ENCODE data around the gene EGR2.
"Not testable (repeated sequence)": the region's sequence is repeated elsewhere in the genome, so short reads cannot be mapped to it uniquely, and the experiment has no call there.

The EGR2 gene

DNA sequence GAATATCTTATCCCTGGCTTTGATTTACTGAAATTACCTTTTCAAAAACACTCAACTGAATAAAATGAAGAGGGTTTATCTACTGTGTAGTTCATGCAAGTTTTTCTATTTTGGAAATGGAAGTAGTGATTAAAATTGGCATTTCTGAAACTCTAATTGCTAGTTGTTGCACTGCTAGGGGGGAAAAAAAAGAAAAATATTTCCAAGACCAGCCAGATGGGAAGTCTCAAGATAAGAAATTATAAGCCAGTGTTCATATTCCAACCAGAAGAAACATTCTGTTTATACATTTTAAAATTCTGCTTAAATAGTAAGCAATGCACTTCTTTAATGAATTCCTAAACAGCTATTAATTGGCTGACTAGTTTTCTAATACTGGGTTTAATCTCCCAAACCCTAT lies 21.1 kb downstream of the EGR2 start:
- no peak for DNase-seq (ENCODE audit: low read depth in 2 of 2)

DNA sequence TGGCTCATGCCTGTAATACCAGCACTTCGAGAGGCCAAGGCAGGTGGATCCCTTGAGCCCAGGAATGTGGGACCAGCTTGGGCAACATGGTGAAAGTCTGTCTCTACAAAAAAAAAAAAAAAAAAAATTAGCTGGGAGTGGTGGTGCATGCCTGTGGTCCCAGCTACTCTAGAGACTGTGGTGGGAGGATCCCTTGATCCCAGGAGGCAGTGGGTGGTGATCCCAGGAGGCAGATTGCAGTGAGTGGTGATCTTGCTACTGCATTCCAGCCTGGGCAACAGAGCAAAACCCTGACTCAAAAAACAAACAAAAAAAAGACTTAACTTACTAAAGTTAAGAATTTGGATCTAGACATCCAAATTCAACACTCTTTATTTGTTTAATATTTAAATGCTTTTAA lies 21.9 kb downstream of the EGR2 start:
- no peak for DNase-seq (ENCODE audit: low read depth in 2 of 2)

- DNase-seq (ENCODE audit: low read depth in 2 of 2), result no peak
Measured at GRCh38 chr10:62792261-62792660, 23.9 kb downstream of the EGR2 start.

GRCh38 chr10:62790571-62790970 lies 25.6 kb downstream of the EGR2 start:
- DNase-seq (ENCODE audit: low read depth in 2 of 2), result no peak

DNA sequence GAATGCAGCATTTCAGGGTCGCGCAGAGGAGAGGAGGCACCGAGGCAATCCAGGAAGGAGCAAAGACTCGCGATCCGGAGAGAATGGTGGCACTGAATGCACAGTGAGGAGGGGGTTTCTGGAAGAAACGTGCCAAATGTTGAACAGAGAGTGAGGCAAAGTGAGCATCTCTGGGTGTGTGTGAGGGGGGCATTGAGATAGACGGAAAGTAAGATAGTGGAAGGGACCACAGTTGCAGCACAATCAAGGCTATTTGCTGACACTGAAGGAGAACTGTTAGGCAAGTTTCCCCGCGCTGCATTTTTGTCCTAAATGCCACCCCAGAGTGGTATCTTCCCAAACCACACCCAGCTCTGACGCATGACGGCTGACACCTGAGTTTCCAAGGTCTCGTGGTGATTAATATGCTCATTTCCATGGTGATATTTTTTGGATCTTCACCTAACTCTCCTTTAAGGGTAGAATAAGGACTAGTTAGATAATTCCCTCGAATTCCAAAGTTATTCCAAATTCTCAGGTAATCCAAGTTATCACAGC lies 26.1 kb downstream of the EGR2 start:
- DNase-seq (ENCODE audit: low read depth in 2 of 2), result no peak

DNA sequence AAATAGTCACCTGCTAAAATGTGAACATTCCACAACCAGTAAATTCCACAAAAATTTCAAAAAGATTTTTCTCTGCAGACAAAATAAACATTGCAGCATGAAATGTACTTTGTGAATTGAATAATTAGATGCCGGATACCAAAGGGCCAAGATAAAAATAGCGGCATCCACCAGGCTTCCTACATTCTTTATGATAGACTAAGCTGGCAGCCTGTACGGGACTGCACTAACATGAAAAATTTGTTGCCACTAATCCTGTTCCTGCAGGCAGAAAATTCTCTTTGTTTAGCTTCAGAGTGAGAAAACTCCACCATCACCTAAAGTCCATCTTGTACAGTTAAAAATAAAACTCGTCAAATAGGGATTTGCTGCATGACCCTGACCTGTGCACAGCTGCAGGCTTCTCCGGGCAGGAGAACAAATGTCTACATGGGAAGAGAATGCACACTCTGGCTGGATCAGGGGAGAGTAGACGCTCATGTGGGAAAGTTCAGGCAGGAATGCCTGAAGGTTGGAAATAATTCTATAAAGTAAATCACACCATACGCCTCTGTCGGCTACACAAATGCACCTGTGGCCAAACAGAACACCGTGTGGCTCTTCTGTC lies 27.2 kb downstream of the EGR2 start:
- DNase-seq (ENCODE audit: low read depth in 2 of 2), result no peak

DNA sequence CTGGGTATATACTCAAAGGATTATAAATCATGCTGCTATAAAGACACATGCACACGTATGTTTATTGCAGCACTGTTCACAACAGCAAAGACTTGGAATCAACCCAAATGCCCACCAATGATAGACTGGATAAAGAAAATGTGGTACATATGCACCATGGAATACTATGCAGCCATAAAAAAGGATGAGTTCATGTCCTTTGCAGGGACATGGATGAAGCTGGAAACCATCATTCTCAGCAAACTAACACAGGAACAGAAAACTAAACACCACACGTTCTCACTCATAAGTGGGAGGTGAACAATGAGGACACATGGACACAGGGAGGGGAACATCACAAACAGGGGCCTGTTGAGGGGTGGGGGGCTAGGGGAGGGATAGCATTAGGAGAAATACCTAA lies 27.9 kb downstream of the EGR2 start:
- not testable (repeated sequence) for DNase-seq (ENCODE audit: low read depth in 2 of 2)

DNA sequence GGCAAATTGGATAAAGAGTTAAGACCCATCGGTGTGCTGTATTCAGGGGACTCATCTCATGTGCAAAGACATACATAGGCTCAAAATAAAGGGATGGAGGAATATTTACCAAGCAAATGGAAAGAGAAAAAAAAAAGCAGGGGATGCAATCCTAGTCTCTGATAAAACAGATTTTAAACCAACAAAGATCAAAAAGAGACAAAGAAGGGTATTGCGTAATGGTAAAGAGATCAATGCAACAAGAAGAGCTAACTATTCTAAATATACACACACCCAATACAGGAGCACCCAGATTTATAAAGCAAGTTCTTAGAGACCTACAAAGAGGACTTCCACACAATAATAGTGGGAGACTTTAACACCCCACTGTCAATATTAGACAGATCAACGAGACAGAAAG lies 31.6 kb downstream of the EGR2 start:
- DNase-seq (ENCODE audit: low read depth in 2 of 2), result not testable (repeated sequence)

- DNase-seq (ENCODE audit: low read depth in 2 of 2), result no peak
Measured at GRCh38 chr10:62779487-62780248, 36.5 kb downstream of the EGR2 start.

DNA sequence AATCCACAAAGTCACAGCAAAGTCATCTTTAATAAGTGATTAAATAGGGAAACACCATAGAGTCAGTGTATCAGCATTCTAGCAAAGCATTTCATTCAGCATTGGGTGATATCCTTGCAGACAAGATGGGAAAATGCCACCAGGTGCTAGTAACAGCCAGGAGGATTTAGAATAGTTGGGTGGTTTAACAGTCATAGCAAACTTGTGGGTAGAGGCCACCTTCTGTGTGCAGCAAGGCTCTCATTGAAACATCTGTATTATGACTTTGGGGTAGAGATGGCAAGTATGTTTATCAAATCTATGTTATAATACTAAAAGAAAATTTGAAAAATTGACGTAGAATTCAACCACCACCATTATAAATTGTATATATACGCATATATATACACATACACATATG lies 38.0 kb downstream of the EGR2 start:
- DNase-seq (ENCODE audit: low read depth in 2 of 2), result no peak

GRCh38 chr10:62772186-62772974 lies 43.8 kb downstream of the EGR2 start:
- peak; percentile 4 to 15 for DNase-seq (ENCODE audit: low read depth in 2 of 2)

DNA sequence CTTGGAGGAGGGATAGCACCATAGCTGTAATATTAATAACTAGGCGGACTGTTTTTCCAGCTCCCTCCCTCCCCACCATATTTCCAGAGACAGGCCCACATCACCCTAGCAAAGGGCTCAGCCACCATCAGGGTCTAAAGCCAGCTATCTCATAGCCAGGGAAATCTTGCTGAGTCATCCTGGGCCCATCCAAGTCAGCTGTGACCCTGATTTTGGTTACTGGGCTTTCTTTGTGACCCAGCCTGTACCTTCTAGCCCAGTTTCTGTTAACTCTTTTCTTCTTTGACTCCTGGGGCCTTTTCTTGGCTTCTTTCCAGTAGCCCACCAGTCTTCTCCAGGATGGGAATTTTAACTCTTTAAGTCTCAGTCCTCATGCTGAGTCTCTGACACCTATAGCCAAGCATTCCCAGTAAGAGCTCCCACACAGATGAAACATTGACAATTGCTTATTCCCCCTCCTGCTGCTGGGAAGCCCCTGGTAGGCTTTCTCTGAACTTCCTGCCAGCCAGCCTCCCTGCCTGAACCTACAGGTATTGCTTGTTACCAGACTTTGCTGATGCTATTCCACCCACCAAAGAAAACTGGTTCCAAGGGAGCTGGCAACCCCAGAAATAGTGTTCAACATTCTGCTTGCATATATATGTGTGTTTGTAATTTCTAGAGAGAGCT lies 46.5 kb downstream of the EGR2 start:
- DNase-seq (ENCODE audit: low read depth in 2 of 2), result no peak

DNA sequence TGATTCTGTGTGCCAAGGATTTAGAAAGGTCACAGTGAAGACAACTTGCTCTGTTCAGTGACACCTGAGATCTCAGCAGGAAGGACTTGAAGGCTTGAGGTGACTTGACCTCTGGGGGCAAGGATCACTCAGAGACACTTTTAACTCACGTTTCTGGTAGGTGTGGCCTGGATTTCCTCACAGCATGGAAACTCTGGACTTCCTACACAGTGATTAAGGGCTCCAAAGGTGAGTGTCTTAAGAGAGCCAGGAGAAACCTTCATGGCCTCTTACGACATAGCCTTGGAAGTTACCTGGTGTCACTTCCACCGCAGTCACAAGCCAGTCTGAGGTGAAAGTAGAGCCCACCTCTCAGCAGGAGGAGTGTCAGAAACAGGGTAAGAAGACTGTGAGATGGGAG lies 49.8 kb downstream of the EGR2 start:
- DNase-seq (ENCODE audit: low read depth in 2 of 2), result no peak

GRCh38 chr10:62765726-62766125 lies 50.4 kb downstream of the EGR2 start:
- DNase-seq (ENCODE audit: low read depth in 2 of 2), result no peak

DNA sequence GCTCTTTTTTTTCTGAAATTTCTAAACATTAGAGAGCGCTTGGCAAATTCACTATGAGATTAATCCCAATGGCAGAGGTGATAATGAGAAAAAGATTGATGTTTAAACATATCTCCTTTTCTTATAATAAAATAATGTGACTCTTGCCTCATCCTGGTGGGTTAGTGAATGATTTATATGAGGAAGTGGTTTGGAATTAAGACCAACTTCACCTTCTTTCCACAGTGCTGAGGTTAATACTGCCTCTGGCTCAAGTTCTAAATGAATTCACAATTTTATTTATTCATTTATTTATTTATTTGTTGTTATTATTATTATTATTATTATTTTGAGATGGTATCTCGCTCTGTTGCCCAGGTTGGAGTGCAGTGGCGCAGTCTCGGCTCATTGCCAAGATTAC lies 52.2 kb downstream of the EGR2 start:
- no peak for DNase-seq (ENCODE audit: low read depth in 2 of 2)

- no peak for DNase-seq (ENCODE audit: low read depth in 2 of 2)
Measured at GRCh38 chr10:62763155-62763554, 53.0 kb downstream of the EGR2 start.
